IPS-11a (cell line): Measurements from ENCODE around the gene PRKAG2.
"Not testable (repeated sequence)": the region's sequence is repeated elsewhere in the genome, so short reads cannot be mapped to it uniquely, and the experiment has no call there.

Source experiments
- H3K4me3 ChIP-seq: one replicate; pipeline ENCODE4 v1.5.1; 2013; ENCODE audit warnings: low read depth, low read length, control low read depth

PRKAG2 gene

GRCh38 chr7:151852486-151853396 is 24.2 kb downstream of the PRKAG2 start:
- no peak overlapping the region for H3K4me3 ChIP-seq

DNA sequence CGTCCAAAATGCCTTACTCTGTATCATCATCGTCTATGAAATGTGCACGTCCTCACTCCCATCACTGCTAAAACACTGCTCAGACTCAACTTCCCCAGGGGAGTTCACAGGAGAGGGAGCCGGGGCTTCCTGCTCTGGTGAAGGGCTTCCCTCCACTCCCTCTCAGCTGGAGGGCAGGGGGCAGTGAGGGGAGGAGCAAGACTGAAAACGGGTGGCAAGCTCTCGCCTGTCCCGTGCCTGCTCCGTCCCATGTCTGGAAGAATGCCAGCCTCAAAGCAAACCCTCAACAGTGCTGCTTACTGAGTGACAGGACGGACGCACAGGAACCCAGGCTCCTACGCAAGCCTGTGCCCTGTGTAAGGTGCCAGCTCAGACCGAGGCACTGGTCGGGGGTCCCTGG is 25.1 kb downstream of the PRKAG2 start:
- H3K4me3 ChIP-seq: no peak overlapping the region

GRCh38 chr7:151851145-151851751 is 25.7 kb downstream of the PRKAG2 start:
- H3K4me3 ChIP-seq: no peak overlapping the region

- H3K4me3 ChIP-seq: no peak overlapping the region
Observed at GRCh38 chr7:151850491-151851124, 26.3 kb downstream of the PRKAG2 start.

DNA sequence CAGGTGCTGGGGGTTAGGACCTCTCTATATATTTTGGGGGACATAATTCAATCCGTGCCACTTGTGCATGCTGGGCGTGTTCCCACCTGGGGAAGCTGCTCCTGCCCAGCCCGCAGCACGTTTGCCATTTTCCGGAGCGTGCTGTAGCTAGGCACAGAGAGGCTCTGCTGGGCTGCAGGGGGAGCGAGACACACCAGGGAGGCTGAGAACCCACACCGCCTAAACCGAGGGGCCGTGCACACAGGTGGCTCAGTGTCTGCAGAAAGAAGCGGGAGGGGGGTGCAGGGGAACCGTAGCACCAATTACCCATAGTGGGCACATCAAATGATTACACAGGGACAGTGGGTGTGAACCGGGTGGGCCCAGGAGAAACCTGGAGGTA is 27.0 kb downstream of the PRKAG2 start:
- no peak overlapping the region for H3K4me3 ChIP-seq

- no peak overlapping the region for H3K4me3 ChIP-seq
Observed at GRCh38 chr7:151849008-151849878, 27.7 kb downstream of the PRKAG2 start.

- no peak overlapping the region for H3K4me3 ChIP-seq
Observed at GRCh38 chr7:151847681-151848081, 29.2 kb downstream of the PRKAG2 start.

DNA sequence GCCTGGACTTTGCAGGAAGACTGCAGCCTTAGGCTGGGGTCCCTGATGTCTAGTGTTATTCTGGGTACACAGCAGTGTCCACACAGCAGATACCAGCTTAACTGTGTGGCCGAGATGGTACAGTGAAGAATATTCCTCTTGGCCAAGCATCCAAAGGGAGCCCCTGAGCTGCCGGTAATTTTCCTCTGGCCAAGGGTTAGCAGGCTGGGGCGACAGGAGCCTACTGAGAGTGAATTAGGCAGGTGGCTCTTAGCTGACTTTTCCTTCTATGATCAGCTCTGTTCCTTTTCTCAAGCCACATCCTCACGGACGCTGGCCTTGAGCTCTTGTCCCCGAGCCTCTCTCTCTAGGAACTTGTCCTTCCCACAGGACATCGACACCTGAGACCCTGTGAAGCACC is 29.8 kb downstream of the PRKAG2 start:
- no peak overlapping the region for H3K4me3 ChIP-seq

GRCh38 chr7:151845412-151846205 is 31.3 kb downstream of the PRKAG2 start:
- H3K4me3 ChIP-seq: no peak overlapping the region

- no peak overlapping the region for H3K4me3 ChIP-seq
Observed at GRCh38 chr7:151844825-151845200, 32.1 kb downstream of the PRKAG2 start.

DNA sequence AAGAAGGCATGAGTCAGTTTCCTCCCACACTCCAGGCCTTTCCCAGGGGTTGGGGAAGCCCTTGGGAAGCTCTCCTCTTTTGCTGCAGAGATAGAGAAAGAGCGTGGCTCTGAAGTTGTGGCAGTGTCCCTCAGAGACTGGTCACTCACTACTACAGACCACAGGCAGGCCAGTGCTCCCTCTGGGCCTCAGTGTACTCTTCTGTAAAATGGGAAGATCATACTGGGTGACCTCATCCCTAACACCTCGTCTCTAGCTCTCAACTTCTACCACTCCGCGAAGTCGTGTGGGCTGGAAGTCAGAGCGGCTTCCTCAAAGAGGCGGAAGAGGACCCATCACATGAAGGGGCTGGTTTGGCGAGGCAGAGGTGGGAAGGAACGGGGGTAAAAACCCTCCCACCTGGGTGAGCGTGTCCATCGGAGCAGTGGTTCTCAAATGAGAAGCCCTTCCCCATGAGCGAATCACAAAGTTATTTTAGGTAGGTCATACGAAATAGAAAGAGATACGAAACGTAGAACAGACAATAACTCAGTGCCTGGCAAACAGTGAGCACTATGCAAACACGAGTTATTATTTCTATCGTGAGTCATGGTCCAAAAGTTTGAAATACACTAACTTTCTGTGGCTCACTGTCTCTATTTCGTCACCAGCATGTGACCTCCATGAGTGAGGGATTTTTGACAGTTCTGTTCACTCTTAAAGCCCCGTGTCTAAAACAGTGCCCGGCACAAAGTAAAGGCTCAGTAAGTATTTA is 32.7 kb downstream of the PRKAG2 start:
- no peak overlapping the region for H3K4me3 ChIP-seq

GRCh38 chr7:151843181-151843580 is 33.7 kb downstream of the PRKAG2 start:
- no peak overlapping the region for H3K4me3 ChIP-seq

- not testable (repeated sequence) for H3K4me3 ChIP-seq
Observed at GRCh38 chr7:151841395-151842051, 35.4 kb downstream of the PRKAG2 start.

DNA sequence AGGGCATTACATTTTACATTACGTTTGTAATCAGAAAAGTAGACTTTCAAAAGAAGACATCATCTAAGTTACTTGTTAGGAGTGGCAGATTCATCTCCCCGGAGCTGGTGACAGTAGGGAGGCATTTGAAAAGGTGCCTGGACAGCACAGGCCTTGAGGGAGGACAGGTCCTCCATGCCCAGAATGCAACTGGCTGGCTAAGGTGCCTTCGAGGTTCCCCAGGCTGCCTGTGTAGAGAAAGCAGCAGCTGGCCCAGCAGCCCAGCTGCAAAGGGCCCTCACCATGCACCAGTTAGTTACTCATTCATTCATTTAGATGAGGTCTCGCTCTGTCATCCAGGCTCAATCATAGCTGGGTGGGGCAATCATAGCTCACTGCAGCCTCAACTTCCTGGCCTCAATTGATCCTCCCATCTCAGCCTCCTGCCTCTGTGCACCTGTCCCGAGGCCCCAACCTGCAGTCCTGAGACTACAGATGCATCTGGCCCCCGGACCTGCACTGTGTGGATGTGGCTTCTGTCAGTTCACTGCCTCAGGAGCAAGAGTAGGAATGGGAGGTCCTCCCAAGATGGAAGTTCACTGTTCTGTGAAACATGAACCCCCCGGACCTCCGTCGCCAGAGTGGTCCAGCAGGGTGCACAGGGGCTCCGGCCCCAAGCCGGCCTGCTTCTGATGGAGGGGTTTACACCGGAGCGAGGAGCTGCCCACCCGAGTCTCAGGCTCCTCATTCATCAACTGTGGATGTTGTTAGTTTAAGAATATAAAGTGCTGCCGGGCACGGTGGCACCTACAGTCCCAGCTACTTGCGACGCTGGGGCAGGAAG is 36.6 kb downstream of the PRKAG2 start:
- H3K4me3 ChIP-seq: no peak overlapping the region

GRCh38 chr7:151839451-151839921 is 37.4 kb downstream of the PRKAG2 start:
- no peak overlapping the region for H3K4me3 ChIP-seq

- no peak overlapping the region for H3K4me3 ChIP-seq
Observed at GRCh38 chr7:151838861-151839381, 38.0 kb downstream of the PRKAG2 start.

DNA sequence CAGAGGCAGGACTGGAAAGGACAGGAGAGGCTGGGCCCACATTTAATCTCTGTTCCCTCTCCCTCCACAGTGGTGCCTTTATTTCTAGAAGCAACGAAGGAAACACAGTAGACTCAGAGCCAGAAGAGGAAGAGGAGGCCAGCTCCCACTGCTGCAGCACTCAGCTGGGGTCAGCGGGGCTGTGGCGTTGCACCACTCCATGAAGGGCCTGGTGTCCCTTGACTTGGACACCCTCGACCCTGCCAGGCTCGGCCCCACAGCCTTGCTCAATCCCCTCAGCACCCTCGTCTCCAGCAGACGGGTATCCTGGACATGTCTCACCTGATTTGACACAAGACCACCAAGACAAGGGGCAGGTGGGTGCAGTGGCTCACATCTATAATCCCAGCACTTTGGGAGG is 38.8 kb downstream of the PRKAG2 start:
- H3K4me3 ChIP-seq: no peak overlapping the region
